ENCODE results near the gene OBSCN.

DNA sequence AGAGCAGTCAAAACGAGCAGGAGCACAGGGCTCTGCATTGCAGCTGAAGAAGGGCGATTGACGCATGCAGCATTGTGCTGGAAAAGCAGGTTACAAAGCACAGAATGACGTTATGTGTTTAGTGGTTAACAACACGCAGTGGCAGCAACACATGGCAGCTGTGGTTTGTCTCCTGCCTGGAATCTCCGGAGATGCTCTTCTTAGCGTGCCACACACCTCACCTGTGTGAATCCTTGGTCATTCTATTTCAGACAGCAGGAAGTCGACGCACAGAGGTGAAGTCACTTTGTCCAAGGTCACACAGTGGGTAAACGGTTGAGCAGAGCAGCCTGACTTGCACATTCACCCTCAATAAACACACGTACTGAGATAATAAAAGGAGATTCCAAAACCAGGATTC lies 14.7 kb downstream of the OBSCN start:
- TF ChIP-seq CTCF (IDR thresholded peaks at IDR 0.05) (no peak), EZH2 (IDR thresholded peaks at IDR 0.05) (no peak)
